CD4-positive, alpha-beta memory T cell (primary cell): ENCODE measurements around the gene CSTF3. TPM values are rescaled to one million over a fixed set of nuclear protein-coding genes. Genes with fewer than 3 reads are reported as not detected.

Experiments
- CTCF ChIA-PET: fragments of 350-600 bp; sonication (Branson Sonifier 250); formaldehyde crosslinking; loops from one replicate; lab custom pipeline; 2021; ENCODE audit warnings: inconsistent platforms; ENCODE audit not compliant: partially characterized antibody; lab: Charles Lee
- POLR2A ChIA-PET: fragments of 350-600 bp; sonication (Branson Sonifier 250); formaldehyde crosslinking; loops from one replicate; lab custom pipeline; 2021; ENCODE audit not compliant: partially characterized antibody; lab: Charles Lee
- DNase-seq, 5 donors: peaks; one replicate each; pipeline versions ENCODE4 v3.0.0 to v3.0.0-alpha.2; 2020 to 2022; ENCODE audit warnings: mixed read lengths in 1 of 5
- H3K27ac ChIP-seq: one replicate; pipeline ENCODE4 v1.7.0; 2013; ENCODE audit warnings: low read depth, low read length
- H3K27me3 ChIP-seq: 2 replicates; pipeline ENCODE4 v1.7.0; 2013; ENCODE audit warnings: mild to moderate bottlenecking, low read length, moderate library complexity; ENCODE audit not compliant: insufficient read depth
- H3K36me3 ChIP-seq: 2 replicates; pipeline ENCODE4 v1.7.0; 2013; ENCODE audit warnings: mild to moderate bottlenecking, low read length, moderate library complexity; ENCODE audit not compliant: insufficient read depth
- H3K4me1 ChIP-seq: 2 replicates; pipeline ENCODE4 v1.7.0; 2013; ENCODE audit warnings: mild to moderate bottlenecking, low read length, moderate library complexity; ENCODE audit not compliant: insufficient read depth
- H3K4me3 ChIP-seq, 2 donors: one replicate each; pipeline ENCODE4 v1.7.0; 2013; ENCODE audit warnings: low read length in 2 of 2, mild to moderate bottlenecking in 1 of 2
- H3K9me3 ChIP-seq, 2 donors: one replicate each; pipeline ENCODE4 v1.7.0; 2013; ENCODE audit warnings: low read length in 2 of 2, control low read depth in 1 of 2; ENCODE audit not compliant: control insufficient read depth in 1 of 2
- H3K27ac Mint-ChIP-seq, 7 donors: one replicate each; pipeline ENCODE4 v1.8.0; 2020 to 2021; ENCODE audit warnings: mixed read lengths in 7 of 7, mild to moderate bottlenecking in 6 of 7, inconsistent platforms in 3 of 7, moderate library complexity in 3 of 7
- H3K27me3 Mint-ChIP-seq, 2 donors: one replicate each; pipeline ENCODE4 v1.8.0; 2020 to 2021; ENCODE audit warnings: mixed read lengths in 2 of 2
- H3K36me3 Mint-ChIP-seq, 2 donors: one replicate each; pipeline ENCODE4 v1.8.0; 2020 to 2021; ENCODE audit warnings: mixed read lengths in 2 of 2, inconsistent platforms in 1 of 2, mild to moderate bottlenecking in 1 of 2
- H3K4me1 Mint-ChIP-seq, 4 donors: one replicate each; pipeline ENCODE4 v1.8.0; 2020 to 2021; ENCODE audit warnings: mixed read lengths in 4 of 4, mild to moderate bottlenecking in 1 of 4
- H3K4me3 Mint-ChIP-seq, 8 donors: one replicate each; pipeline ENCODE4 v1.8.0; 2020 to 2021; ENCODE audit warnings: mixed read lengths in 8 of 8, mild to moderate bottlenecking in 7 of 8, moderate library complexity in 6 of 8, inconsistent platforms in 3 of 8
- H3K9me3 Mint-ChIP-seq, 8 donors: one replicate each; pipeline ENCODE4 v1.8.0; 2020 to 2021; ENCODE audit warnings: mixed read lengths in 8 of 8, mild to moderate bottlenecking in 5 of 8, inconsistent platforms in 3 of 8, moderate library complexity in 1 of 8
- intact Hi-C: fragments of 100-400 bp; cut with micrococcal nuclease; formaldehyde crosslinking; loops from one replicate; pipeline ENCODE4 v1.15.1; 2023
- polyA plus RNA-seq, 2 donors: library from polyadenylated mRNA; unstranded; fragments of 300-500 nt; fragmentation: Illumina TruSeq; gene quantifications; one replicate each; pipeline ENCODE4 v1.2.3, GENCODE V29; 2021
- total RNA-seq, 2 experiments: library from RNA; stranded (reverse); gene quantifications; one replicate each; pipeline ENCODE4 v1.2.3, GENCODE V29; 2021

CSTF3 gene
- total and polyA plus RNA-seq, 4 experiments from 2014 or later = 18.1 to 34.0 (median 25.9) TPM

DNA sequence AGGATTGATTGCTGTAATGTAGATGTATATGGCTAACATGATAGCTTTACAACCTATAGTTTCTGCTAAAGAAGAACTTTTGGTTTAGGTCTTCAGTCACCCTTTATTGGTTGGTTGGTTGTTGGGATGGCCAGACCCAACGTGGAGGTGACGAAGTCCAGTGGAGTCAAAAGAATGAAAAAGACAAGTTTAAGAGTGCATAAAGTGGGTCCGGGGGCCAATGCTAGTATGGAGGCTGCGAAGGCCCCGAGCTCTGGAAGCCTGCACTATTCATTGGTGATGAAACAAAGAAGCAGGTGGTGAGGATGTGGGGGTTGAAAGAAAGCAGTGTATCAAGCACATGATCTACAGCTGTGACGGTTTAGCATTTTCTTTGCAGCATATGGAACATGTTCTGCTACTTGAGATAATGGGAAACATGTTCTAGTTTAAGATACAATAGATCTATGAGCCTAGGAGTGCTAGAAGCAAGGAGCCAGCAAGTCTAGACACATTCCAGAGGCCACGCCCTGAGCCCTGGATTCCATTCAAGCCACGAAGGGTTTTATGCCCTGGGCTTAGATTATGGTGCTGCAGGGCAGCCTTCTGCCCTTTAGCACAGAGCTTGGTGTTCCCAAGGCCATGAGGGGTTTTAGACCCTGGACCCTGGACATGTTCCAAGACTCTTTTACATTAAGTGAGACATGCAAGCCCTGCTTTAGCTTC is 115.6 kb downstream of the CSTF3 start:
- H3K9me3 ChIP-seq = no peaks in the 10 kb centered on the region
- no peak overlapping the region for H3K27ac Mint-ChIP-seq
- no peaks in the 10 kb centered on the region for H3K27me3 ChIP-seq
- CTCF ChIA-PET = interaction anchor here (1.2 kb wide), 1 partner anchor 20 kb away, joined by 7 read pairs; no protein-coding TSS in a partner anchor
- POLR2A ChIA-PET = interaction anchor here (0.6 kb wide), 2 partner anchors 34 to 38 kb away, joined by 5 to 7 read pairs; no protein-coding TSS in a partner anchor
- H3K9me3 Mint-ChIP-seq = no peaks in the 10 kb centered on the region
- no peak for DNase-seq
- peaks cover 4 to 10% (median 5%) of the 10 kb centered on the region in 4 donors for H3K4me1 Mint-ChIP-seq
- H3K4me3 ChIP-seq = no peak overlapping the region
- no peak overlapping the region for H3K4me3 Mint-ChIP-seq
- H3K27ac ChIP-seq = no peak overlapping the region
- no peaks in the 10 kb centered on the region for H3K27me3 Mint-ChIP-seq
- intact Hi-C loops = no loop called here
- H3K36me3 Mint-ChIP-seq = peaks cover 17 to 30% of the 10 kb centered on the region in 2 donors
- peaks cover 4% of the 10 kb centered on the region for H3K4me1 ChIP-seq
- no peaks in the 10 kb centered on the region for H3K36me3 ChIP-seq

- intact Hi-C loops = no loop called here
- H3K4me3 ChIP-seq = no peak overlapping the region
- POLR2A ChIA-PET = no interaction called here
These were observed 117.0 kb downstream of the CSTF3 start for GRCh38 chr11:33044285-33044756.

DNA sequence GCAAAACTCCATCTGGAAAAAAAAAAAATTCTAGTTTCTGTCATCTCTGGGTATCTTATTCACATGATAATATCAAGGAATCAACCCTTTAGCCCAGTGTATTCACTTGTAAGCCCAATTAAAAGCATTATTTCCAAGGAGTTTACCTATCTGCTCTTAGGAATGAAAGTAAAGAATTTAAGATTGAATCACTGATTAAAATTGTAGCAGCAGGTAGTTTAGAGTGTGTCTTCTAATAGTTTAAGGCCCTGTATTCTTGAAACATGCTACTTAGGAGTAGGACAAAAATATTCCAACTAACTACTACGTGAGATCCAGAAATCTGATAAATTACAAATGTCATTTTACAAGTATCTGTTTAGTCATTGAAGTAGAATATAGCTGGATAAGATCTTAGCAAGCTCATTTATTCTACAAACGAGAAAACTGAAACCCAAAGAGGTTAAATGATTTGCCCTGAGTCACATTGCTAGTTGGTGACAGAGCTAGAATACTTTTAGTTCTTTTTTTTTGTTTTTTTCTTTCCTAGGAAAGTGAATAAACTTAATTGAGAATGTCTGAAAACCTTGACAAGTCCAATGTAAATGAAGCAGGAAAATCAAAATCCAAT is 118.0 kb downstream of the CSTF3 start:
- Histone ChIP-seq H3K36me3 (no peaks in the 10 kb centered on the region), H3K9me3 (no peaks in the 10 kb centered on the region), H3K27ac (no peak overlapping the region), H3K4me3 (no peak overlapping the region), H3K4me1 (peaks cover 11% of the 10 kb centered on the region), H3K27me3 (no peaks in the 10 kb centered on the region)
- Mint-ChIP-seq H3K4me3 (no peak overlapping the region), H3K27ac (no peak overlapping the region), H3K27me3 (no peaks in the 10 kb centered on the region), H3K9me3 (peaks cover 0 to 3% (median 0%) of the 10 kb centered on the region in 8 donors), H3K36me3 (peaks cover 16 to 41% of the 10 kb centered on the region in 2 donors), H3K4me1 (peaks cover 9 to 19% (median 13%) of the 10 kb centered on the region in 4 donors)
- ChIA-PET POLR2A (no interaction called here), CTCF (interaction anchor here (0.9 to 1.6 kb wide), 4 partner anchors 22 to 87 kb away, joined by 3 to 6 read pairs (median 3); no protein-coding TSS in a partner anchor)
- intact Hi-C loops = no loop called here
- DNase-seq = no peak

More at GRCh38 chr11:33044285-33044756, 117.0 kb downstream of the CSTF3 start:
- peaks cover 17 to 38% of the 10 kb centered on the region in 2 donors for H3K36me3 Mint-ChIP-seq
- no peak overlapping the region for H3K27ac ChIP-seq
- H3K27ac Mint-ChIP-seq = no peak overlapping the region
- H3K27me3 ChIP-seq = no peaks in the 10 kb centered on the region
- no peak for DNase-seq
- H3K9me3 Mint-ChIP-seq = peaks cover 0 to under 1% (median 0%) of the 10 kb centered on the region in 8 donors
- no peaks in the 10 kb centered on the region for H3K9me3 ChIP-seq
- H3K4me1 ChIP-seq = peaks cover 11% of the 10 kb centered on the region
- H3K4me3 Mint-ChIP-seq = no peak overlapping the region
- no peaks in the 10 kb centered on the region for H3K36me3 ChIP-seq
- H3K27me3 Mint-ChIP-seq = no peaks in the 10 kb centered on the region
- CTCF ChIA-PET = interaction anchor here (1.2 kb wide), 1 partner anchor 86 kb away, joined by 3 read pairs; no protein-coding TSS in a partner anchor
- H3K4me1 Mint-ChIP-seq = peaks cover 9 to 16% (median 12%) of the 10 kb centered on the region in 4 donors

- peak overlapping the region; percentile 92 to 98 (median 95) for H3K27ac Mint-ChIP-seq
- ChIA-PET POLR2A (interaction anchor here (2.5 to 3.8 kb wide), 2 partner anchors 25 to 148 kb away, joined by 16 to 43 read pairs; partner anchors contain the start of genes DEPDC7 and QSER1), CTCF (interaction anchor here (0.6 to 2.6 kb wide), 3 partner anchors 12 to 26 kb away, joined by 5 to 16 read pairs (median 6); partner anchors contain the start of gene DEPDC7)
- Histone ChIP-seq H3K4me1 (peaks cover 11% of the 10 kb centered on the region), H3K4me3 (no peak overlapping the region), H3K27ac (no peak overlapping the region), H3K27me3 (no peaks in the 10 kb centered on the region), H3K9me3 (no peaks in the 10 kb centered on the region), H3K36me3 (no peaks in the 10 kb centered on the region)
- peaks cover 0 to 2% of the 10 kb centered on the region in 2 donors for H3K27me3 Mint-ChIP-seq
- no peak for DNase-seq
- H3K4me1 Mint-ChIP-seq = peaks cover 8 to 19% (median 11%) of the 10 kb centered on the region in 4 donors
- peaks cover 0 to 3% (median 0%) of the 10 kb centered on the region in 8 donors for H3K9me3 Mint-ChIP-seq
- intact Hi-C loops = loop anchor here (2.0 kb wide), 1 partner anchor 148 kb away; the partner anchor contains the start of gene QSER1
- peak overlapping the region; percentile 92 to 95 (median 95) for H3K4me3 Mint-ChIP-seq
- peaks cover 6 to 27% of the 10 kb centered on the region in 2 donors for H3K36me3 Mint-ChIP-seq
These were observed 120.3 kb downstream of the CSTF3 start for GRCh38 chr11:33040862-33041453.

DNA sequence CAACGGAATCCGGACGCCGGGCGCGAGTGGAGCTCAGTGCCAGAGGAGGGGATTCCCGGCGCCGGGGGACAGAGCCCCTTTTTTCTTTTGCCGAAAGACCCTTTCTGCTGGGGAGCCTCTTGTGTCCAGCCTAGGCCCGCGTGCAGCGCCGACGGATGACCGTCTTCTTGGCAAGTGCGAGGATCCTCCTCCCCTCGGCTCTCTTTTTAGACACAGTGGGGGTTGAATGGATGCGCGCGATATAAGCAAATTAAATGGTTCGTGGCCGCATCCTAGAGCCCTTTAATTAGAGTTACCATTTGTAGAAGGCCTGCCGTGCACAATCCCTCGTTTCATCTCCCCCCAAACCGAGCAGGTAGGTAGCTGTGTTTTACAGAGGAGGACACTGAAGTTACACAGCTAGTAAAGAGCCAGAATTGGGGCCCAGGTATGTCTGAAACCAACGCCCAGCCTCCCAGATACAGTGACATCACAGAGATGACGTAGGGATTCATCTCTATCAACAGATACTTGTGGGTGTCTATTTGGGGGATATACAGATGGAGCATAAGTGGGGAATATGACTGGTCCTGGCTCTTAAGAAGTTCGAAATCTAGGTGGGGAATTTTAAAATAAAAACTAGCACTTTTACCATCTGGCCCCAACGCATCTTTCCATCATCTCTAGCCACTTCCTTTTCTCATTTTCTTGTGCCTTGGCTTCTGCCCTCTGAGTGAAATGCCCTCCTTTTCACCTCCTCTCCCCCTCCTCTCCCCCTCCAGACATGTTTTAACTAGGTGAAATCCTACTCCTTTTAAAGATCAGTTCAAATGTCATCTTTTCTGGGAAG is 121.0 kb downstream of the CSTF3 start:
- peak overlapping the region; percentile 78 for H3K27ac ChIP-seq
- CTCF ChIA-PET = interaction anchor here (0.6 to 3.1 kb wide), 10 partner anchors 13 to 147 kb away, joined by 3 to 16 read pairs (median 6); partner anchors contain the start of gene DEPDC7
- Mint-ChIP-seq H3K36me3 (peaks cover 4 to 21% of the 10 kb centered on the region in 2 donors), H3K4me3 (peak overlapping the region; percentile 92 to 95 (median 95)), H3K4me1 (peaks cover 8 to 19% (median 11%) of the 10 kb centered on the region in 4 donors), H3K27ac (peak overlapping the region; percentile 92 to 98 (median 95)), H3K27me3 (peaks cover 2 to 3% of the 10 kb centered on the region in 2 donors), H3K9me3 (peaks cover 0 to 3% (median 0%) of the 10 kb centered on the region in 8 donors)
- H3K27me3 ChIP-seq = no peaks in the 10 kb centered on the region
- no peaks in the 10 kb centered on the region for H3K9me3 ChIP-seq
- intact Hi-C loops = loop anchor here (2.0 kb wide), 1 partner anchor 147 kb away; the partner anchor contains the start of gene QSER1
- peak overlapping the region; percentile 62 to 73 for H3K4me3 ChIP-seq
- peak; percentile 37 to 71 (median 50) for DNase-seq
- POLR2A ChIA-PET = interaction anchor here (0.6 to 3.8 kb wide), 13 partner anchors 9 to 1011 kb away, joined by 3 to 43 read pairs (median 7); partner anchors contain the start of genes CAPRIN1, CSTF3, DEPDC7 and EIF3M
- H3K4me1 ChIP-seq = peaks cover 11% of the 10 kb centered on the region
- H3K36me3 ChIP-seq = no peaks in the 10 kb centered on the region
